ENCODE data around the gene GPR158.

- no peak for TF ChIP-seq POLR2AphosphoS5 (IDR thresholded peaks at IDR 0.05; ENCODE audit: low read depth, low read length)
- no peak for TF ChIP-seq ATF3 (IDR thresholded peaks at IDR 0.05; ENCODE audit: insufficient read depth, low read depth, low read length)
- no peak for TF ChIP-seq CTCF (IDR thresholded peaks at IDR 0.05; ENCODE audit: control extremely low read depth in 1 of 3, insufficient read depth in 1 of 3, low read depth in 1 of 3, low read length in 3 of 3)
- TF ChIP-seq YY1 (IDR thresholded peaks at IDR 0.05; ENCODE audit: low read depth, low read length), result no peak
- TF ChIP-seq PHF8 (conservative IDR thresholded peaks at IDR 0.05; ENCODE audit: low read depth, low read length), result no peak
- no peak for TF ChIP-seq KDM5A (IDR thresholded peaks at IDR 0.05; ENCODE audit: low read length)
- no peak for TF ChIP-seq HDAC2 (IDR thresholded peaks at IDR 0.05; ENCODE audit: borderline replicate concordance in 1 of 2, low read depth in 2 of 2, low read length in 2 of 2)
- TF ChIP-seq TAF1 (IDR thresholded peaks at IDR 0.05; ENCODE audit: low read depth, low read length), result no peak
- no peak for TF ChIP-seq CEBPB (IDR thresholded peaks at IDR 0.05; ENCODE audit: low read depth, low read length)
- no peak for TF ChIP-seq POLR2A (IDR thresholded peaks at IDR 0.05; ENCODE audit: control extremely low read depth in 1 of 2, low read depth in 2 of 2, low read length in 2 of 2)
These were observed 458.0 kb downstream of the GPR158 start for GRCh38 chr10:25632802-25633201.
